GF-D8 (cell line): ENCODE results near the gene SAP130.

ENCODE experiments used
- DNase-seq: peaks from one replicate; lab custom pipeline; 2025; lab: John Stamatoyannopoulos, UW

SAP130 gene

GRCh38 chr2:128026448-128027277 lies 1.2 kb downstream of the SAP130 start:
- DNase-seq: no peak

GRCh38 chr2:128024816-128025215 lies 3.0 kb downstream of the SAP130 start:
- no peak for DNase-seq

DNA sequence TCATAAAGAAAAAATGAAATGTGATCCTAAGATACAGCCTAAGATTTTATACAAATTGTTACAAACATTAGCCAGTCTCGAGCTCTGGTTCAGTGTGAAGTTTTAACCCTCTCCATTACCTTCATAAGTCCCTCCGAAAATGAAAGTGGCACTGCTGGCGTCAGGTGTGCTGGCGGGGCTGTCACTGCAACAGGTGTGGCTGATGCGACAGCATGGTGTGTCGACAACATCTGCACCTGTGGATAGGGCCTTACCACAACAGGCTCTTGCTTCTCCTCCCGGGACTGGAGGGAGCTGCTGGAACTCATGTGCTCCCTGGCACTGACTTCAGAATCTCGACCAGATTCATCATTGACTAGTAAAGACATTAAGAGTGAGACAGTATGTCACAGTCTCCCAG lies 10.3 kb downstream of the SAP130 start:
- no peak for DNase-seq

- no peak for DNase-seq
These were observed 11.2 kb downstream of the SAP130 start for GRCh38 chr2:128016620-128017019.

- DNase-seq: no peak
These were observed 15.2 kb downstream of the SAP130 start for GRCh38 chr2:128012698-128013097.

- no peak for DNase-seq
These were observed 19.7 kb downstream of the SAP130 start for GRCh38 chr2:128008074-128008672.

- DNase-seq: no peak
These were observed 23.4 kb downstream of the SAP130 start for GRCh38 chr2:128004509-128004908.

DNA sequence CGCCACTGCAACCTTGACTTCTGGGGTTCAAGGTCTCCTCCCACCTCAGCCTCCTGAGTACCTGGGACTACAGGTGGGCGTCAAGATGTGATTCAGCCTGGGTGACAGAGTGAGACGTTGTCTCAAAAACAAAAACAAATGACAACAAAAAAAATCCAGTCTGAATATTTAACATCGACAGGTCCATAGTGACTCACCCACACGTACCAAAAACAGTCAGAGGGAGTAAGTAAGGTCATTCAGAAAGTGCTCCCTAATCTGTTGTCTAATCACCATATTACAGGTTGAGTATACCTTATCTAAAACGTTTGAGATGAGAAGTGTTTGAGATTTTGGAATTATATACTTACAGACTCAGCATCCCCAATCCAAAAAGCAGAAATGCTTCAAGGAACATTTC lies 24.4 kb downstream of the SAP130 start:
- no peak for DNase-seq

- DNase-seq: no peak
These were observed 31.7 kb downstream of the SAP130 start for GRCh38 chr2:127996160-127996559.

DNA sequence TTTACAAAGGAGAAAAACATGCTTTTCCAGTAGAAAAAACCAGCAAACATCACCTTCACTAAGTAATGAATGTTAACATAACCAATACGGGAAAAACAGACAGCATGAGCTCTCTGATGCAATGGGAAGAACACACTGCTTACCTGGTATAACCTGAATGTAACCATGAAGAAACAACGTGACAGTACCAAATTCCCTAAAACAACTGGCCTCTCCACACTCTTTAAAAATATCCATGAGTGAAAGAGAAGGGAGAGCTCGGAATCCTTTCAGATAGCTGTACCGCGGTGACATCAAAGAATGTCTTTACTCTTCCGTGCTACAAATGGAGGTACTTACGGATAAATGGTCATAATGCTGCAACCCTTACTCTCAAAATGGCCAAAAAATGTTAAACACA lies 32.1 kb downstream of the SAP130 start:
- no peak for DNase-seq

GRCh38 chr2:127993659-127994058 lies 34.2 kb downstream of the SAP130 start:
- DNase-seq: no peak

DNA sequence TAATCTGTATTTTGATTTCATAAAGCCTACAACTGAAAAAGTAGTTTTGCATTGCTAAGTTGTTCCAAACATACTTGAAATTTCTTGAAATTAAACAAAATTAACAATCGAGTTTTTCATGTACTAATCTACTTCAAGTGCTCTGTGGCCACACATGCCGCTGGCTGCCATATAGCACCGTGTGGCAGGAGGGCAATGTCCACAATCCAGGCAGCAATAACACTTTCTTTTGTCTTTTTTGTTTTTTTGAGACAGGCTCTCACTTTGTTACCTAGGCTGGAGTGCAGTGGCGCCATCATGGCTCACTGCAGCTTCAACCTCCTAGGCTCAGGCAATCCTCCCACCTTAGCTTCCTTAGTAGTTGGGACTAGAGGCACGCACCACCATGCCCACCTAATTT lies 36.1 kb downstream of the SAP130 start:
- DNase-seq: no peak

- no peak for DNase-seq
These were observed 41.2 kb downstream of the SAP130 start for GRCh38 chr2:127986548-127987079.

- no peak for DNase-seq
These were observed 42.1 kb downstream of the SAP130 start for GRCh38 chr2:127985735-127986134.

- DNase-seq: no peak
These were observed 42.7 kb downstream of the SAP130 start for GRCh38 chr2:127985026-127985734.

GRCh38 chr2:127984551-127984950 lies 43.3 kb downstream of the SAP130 start:
- no peak for DNase-seq

DNA sequence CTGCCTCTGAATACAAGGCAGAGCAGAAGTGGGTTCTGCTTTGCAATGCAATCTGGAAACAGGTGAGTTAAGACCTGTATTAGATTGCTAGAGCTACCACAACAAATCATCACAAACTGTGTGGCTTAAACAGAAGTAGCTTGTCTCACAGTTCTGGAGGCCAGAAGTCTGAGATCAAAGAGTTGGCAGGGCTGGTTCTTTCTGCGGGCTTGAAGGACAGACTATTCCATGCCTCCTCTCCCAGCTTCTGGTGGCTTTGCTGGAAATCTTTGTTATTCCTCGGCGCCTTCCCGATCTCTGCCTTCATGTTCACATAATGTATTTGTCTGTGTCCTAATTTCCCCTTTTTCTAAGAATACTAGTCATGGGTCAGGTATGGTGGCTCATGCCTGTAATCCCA lies 58.4 kb downstream of the SAP130 start:
- no peak for DNase-seq

GRCh38 chr2:127968610-127969339 lies 59.1 kb downstream of the SAP130 start:
- DNase-seq: no peak

DNA sequence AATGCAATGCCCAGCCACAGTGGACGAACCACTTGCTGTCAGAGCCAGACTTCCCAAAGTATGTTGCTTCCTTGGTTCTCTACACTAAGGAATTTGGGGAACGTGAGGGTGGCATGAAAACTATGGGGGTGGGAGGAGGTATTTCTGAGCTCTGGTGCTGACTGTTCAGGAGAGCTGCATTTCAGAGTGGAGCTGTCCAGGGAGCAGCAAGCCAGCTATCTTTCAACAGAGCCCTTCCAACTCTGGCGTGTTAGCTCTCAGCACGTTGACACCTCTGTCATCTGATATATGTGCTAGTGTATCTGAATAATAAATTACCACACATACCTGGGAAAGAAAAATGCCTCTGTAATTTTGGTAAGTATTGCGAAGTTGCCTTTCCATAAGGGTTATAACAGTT lies 66.1 kb downstream of the SAP130 start:
- DNase-seq: no peak

- DNase-seq: no peak
These were observed 70.6 kb downstream of the SAP130 start for GRCh38 chr2:127957240-127957639.

DNA sequence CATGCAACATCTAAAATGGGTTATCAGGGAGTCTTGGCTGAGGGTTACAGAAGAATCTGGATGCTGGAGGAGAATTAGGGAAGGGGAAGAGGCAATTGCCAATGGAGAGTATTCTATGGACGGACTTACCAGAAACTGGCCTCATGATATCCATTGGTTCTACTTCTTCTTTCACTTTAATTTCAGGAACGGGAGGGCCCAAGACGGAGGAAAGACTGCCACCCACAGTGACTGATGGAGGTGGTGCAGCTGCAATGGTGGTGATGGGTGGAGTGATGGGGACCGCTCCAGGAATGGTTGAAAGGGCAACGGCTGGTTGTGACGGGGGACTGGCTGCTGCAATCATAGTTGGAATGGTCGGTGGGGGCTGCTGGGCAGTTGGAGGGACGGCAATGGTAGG lies 73.0 kb downstream of the SAP130 start:
- DNase-seq: no peak

- no peak for DNase-seq
These were observed 74.0 kb downstream of the SAP130 start for GRCh38 chr2:127953849-127954248.
